Retinal pigment epithelial cell (primary cell): Measurements from ENCODE around the gene SACS.
"Not testable (repeated sequence)": the region's sequence is repeated elsewhere in the genome, so short reads cannot be mapped to it uniquely, and the experiment has no call there.

Experiments used
- DNase-seq: peaks from one replicate; pipeline ENCODE4 v3.0.0-alpha.2; 2010; ENCODE audit warnings: low read depth
- H3K4me3 ChIP-seq: 2 replicates; pipeline ENCODE4 v1.5.1; 2011; ENCODE audit warnings: mild to moderate bottlenecking, low read length, control low read depth, moderate library complexity
- CTCF ChIP-seq: conservative IDR thresholded peaks from 2 replicates; pipeline ENCODE4 v1.5.1; 2011; ENCODE audit warnings: low read depth, low read length, control low read depth, inconsistent platforms

SACS gene

GRCh38 chr13:23443878-23444277, 10.4 kb upstream of the SACS start:
- DNase-seq, result no peak
- no peak for TF ChIP-seq CTCF
- H3K4me3 ChIP-seq, result no peak overlapping the region

GRCh38 chr13:23443110-23443509, 9.6 kb upstream of the SACS start:
- no peak overlapping the region for H3K4me3 ChIP-seq
- no peak for TF ChIP-seq CTCF
- DNase-seq, result no peak

- no peak overlapping the region for H3K4me3 ChIP-seq
- DNase-seq, result no peak
- TF ChIP-seq CTCF, result no peak
Observed at GRCh38 chr13:23440821-23441618, 7.5 kb upstream of the SACS start.

GRCh38 chr13:23440324-23440723, 6.8 kb upstream of the SACS start:
- not testable (repeated sequence) for DNase-seq, H3K4me3 ChIP-seq

DNA sequence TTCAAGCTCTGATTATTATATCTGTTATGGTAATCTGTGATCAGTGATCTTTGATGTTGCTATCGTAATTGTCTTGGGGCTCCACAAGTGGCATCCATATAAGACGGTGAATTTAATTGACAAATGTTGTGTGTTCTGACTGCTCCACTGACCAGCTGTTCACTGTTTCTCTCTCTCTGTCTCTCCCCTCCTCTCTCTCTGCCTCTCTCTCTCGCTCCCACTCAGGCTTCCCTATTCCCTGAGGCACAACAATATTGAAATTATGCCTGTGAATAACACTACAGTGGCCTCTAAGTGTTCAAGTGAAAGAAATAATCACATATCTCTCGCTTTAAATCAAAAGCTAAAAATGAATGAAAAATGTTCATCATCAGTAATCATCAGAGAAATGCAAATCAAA, 4.4 kb upstream of the SACS start:
- no peak for TF ChIP-seq CTCF
- no peak for DNase-seq
- no peak overlapping the region for H3K4me3 ChIP-seq

GRCh38 chr13:23436680-23437079, 3.2 kb upstream of the SACS start:
- no peak for TF ChIP-seq CTCF
- no peak overlapping the region for H3K4me3 ChIP-seq
- DNase-seq, result no peak

- no peak for DNase-seq
- no peak for TF ChIP-seq CTCF
- no peak overlapping the region for H3K4me3 ChIP-seq
Observed at GRCh38 chr13:23434491-23434890, 989 bp upstream of the SACS start.
